ENCODE data around the gene ZNF547.
A peak's percentile ranks its signal among the peaks of the same experiment; 100 is the strongest.

ZNF547 gene

GRCh38 chr19:57376151-57376550, 12.8 kb downstream of the ZNF547 start:
- DNase-seq, result no peak

DNA sequence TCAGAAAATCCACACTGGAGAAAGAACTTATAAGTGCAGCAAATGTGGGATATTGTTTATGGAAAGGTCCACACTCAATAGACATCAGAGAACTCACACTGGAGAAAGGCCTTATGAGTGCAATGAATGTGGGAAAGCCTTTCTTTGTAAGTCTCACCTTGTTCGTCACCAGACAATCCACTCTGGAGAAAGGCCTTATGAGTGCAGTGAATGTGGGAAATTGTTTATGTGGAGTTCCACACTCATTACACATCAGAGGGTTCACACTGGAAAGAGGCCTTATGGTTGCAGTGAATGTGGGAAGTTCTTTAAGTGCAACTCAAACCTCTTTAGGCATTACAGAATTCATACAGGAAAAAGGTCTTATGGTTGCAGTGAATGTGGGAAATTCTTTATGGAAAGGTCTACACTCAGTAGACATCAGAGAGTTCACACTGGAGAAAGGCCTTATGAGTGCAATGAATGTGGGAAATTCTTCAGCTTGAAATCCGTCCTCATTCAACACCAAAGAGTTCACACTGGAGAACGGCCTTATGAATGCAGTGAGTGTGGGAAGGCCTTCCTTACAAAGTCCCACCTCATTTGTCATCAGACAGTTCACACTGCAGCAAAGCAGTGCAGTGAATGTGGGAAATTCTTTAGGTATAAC, 14.3 kb downstream of the ZNF547 start:
- DNase-seq, result no peak

DNA sequence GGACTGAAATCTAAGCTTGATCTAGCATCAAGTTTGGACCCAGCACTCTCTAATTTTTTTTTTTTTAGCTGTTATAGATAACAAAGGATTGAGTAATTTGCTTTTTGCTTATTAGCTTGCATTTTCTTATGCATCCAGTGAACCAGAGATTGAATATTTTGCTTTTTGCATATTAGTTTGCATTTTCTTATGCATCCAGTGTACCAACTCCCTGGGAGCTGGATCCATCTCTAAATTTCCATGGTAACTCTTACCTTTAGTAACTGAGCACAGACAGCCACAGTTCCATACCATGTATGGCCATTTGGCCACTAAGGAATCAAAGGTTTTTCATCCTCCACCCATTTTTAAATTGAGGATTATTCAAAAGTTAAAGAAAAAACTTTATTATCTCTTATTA, 17.6 kb downstream of the ZNF547 start:
- DNase-seq, result no peak

- peak; percentile 5 for DNase-seq
These were observed 19.6 kb downstream of the ZNF547 start for GRCh38 chr19:57382806-57383488.

- DNase-seq, result no peak
These were observed 25.9 kb downstream of the ZNF547 start for GRCh38 chr19:57389194-57389729.

GRCh38 chr19:57389730-57390598, 26.6 kb downstream of the ZNF547 start, which contains the start of gene ZNF548:
ZNF548 (plus strand) TSS chr19:57389854; CDS start chr19:57390100, 246 bp downstream.
- DNase-seq, result peak; percentile 98

GRCh38 chr19:57395710-57396109, 32.4 kb downstream of the ZNF547 start:
- no peak for DNase-seq

DNA sequence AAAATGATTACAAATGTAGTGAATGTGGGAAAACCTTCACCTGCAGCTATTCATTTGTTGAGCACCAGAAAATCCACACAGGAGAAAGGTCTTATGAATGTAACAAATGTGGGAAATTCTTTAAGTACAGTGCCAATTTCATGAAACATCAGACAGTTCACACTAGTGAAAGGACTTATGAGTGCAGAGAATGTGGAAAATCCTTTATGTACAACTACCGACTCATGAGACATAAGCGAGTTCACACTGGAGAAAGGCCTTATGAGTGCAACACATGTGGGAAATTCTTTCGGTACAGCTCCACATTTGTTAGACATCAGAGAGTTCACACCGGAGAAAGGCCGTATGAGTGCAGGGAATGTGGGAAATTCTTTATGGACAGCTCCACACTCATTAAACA, 35.5 kb downstream of the ZNF547 start:
- no peak for DNase-seq

DNA sequence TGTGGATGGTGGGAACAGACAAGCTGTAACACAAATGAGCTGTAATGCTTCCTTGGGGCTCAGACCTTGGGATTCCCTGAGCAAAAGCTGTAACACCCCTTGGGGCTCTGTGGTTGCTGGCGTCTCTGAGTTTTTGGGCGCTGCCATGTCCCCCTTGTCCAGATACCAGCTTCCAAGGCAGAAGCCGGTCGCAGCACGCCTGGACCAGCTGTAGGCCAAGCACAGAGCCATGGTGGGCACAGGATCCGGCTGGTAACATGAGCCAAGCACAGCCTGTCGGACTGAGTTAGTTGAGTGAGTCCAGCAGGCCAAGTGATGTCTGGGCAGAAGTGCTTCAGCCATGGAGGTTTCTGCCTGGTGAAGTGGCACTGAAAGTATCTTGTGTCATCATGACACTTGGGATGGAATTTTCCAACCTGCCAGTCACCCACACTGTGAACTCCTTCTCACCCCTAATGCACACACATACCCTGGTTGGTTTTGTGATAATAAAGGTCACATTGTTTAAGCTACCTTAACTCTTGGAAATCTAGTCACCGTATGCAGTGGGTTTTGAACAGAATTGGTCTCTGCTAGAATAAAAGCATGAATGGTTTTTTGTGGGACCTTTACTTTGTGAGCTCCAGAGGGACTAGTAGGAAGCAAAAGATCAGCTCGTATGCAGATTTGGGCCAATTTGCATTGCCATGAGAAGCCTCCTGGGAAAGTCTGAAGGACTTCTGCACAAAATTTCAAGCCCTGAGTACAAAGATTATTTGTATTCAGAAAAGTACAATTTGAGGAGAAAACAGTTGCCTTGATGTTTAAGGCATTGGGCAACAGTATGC, 40.6 kb downstream of the ZNF547 start:
- no peak for DNase-seq

- peak; percentile 37 for DNase-seq
These were observed 43.3 kb downstream of the ZNF547 start for GRCh38 chr19:57406516-57407123.

GRCh38 chr19:57410877-57411671, 47.7 kb downstream of the ZNF547 start, which contains the start of gene ZNF17:
ZNF17 (plus strand) TSS chr19:57411161; CDS start chr19:57413616, 2,455 bp downstream.
- peak; percentile 91 for DNase-seq

- DNase-seq, result no peak
These were observed 56.1 kb downstream of the ZNF547 start for GRCh38 chr19:57419439-57419838.

DNA sequence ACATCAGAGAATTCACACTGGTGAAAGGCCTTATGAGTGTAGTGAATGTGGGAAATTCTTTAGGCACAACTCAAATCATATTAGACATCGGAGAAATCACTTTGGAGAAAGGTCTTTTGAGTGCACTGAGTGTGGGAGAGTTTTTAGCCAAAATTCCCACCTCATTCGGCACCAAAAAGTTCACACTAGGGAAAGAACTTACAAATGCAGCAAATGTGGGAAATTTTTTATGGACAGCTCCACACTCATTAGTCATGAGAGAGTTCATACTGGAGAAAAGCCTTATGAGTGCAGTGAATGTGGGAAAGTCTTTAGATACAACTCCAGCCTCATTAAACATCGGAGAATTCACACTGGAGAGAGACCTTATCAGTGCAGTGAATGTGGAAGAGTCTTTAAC, 57.7 kb downstream of the ZNF547 start:
- no peak for DNase-seq

Measured in COR-L47 (cell line).